CD4-positive, alpha-beta T cell treated with Interferon alpha-2 for 1 hour (primary cell): ENCODE data around the gene LYPD3.

Experiments
- DNase-seq, 2 donors: peaks; one replicate each; pipeline ENCODE4 v3.0.0-alpha.2; 2020 to 2022

Gene LYPD3

GRCh38 chr19:43429395-43429794 lies 36.0 kb downstream of the LYPD3 start:
- no peak for DNase-seq

- no peak for DNase-seq
These were observed 39.6 kb downstream of the LYPD3 start for GRCh38 chr19:43425567-43426392.

GRCh38 chr19:43423779-43424178 lies 41.6 kb downstream of the LYPD3 start:
- DNase-seq, result no peak

- no peak for DNase-seq
These were observed 42.7 kb downstream of the LYPD3 start for GRCh38 chr19:43422689-43423066.

- DNase-seq, result no peak
These were observed 43.3 kb downstream of the LYPD3 start for GRCh38 chr19:43422000-43422688.

GRCh38 chr19:43420954-43421353 lies 44.5 kb downstream of the LYPD3 start:
- DNase-seq, result no peak

- DNase-seq, result no peak
These were observed 48.3 kb downstream of the LYPD3 start for GRCh38 chr19:43416951-43417623.

- DNase-seq, result no peak
These were observed 50.9 kb downstream of the LYPD3 start, which contains the start of gene TEX101 for GRCh38 chr19:43414554-43414953. TSS of gene TEX101 (plus strand) at chr19:43414890. CDS start at chr19:43415920, 1,030 bp downstream.

GRCh38 chr19:43412441-43412840 lies 53.0 kb downstream of the LYPD3 start:
- DNase-seq, result no peak
